HCT116 (cell line): Measurements from ENCODE around the gene EIF2S3B. TPM values are rescaled to one million over a fixed set of nuclear protein-coding genes. Genes with fewer than 3 reads are reported as not detected.

Experiments
- ATAC-seq: fragments of 200-7000 bp; cut with Tn5 transposase; 2 replicates; pipeline ENCODE4 v1.9.1; 2020; ENCODE audit warnings: mild to moderate bottlenecking, moderate library complexity
- BruUV-seq: library from RNA; stranded (reverse); fragments of 400-500 nt; replicated peaks from 2 replicates; lab custom pipeline; 2021; lab: Mats Ljungman, UMichigan
- CTCF ChIA-PET: fragments of 300-600 bp; sonication (Branson Sonifier 250); formaldehyde crosslinking; loops from one replicate; lab custom pipeline; 2021; ENCODE audit warnings: antibody characterized with exemption; lab: Charles Lee
- POLR2A ChIA-PET: fragments of 300-600, 350-600 bp; sonication (Branson Sonifier 250); formaldehyde crosslinking; loops from one replicate; lab custom pipeline; 2021; ENCODE audit warnings: antibody characterized with exemption; lab: Charles Lee
- RAD21 ChIA-PET, 2 experiments: fragments of 300-600 bp; sonication (Branson Sonifier 250); formaldehyde crosslinking; loops; one replicate each; lab custom pipeline; 2023; ENCODE audit warnings: low total read pairs in 2 of 2; ENCODE audit not compliant: uncharacterized antibody in 2 of 2, unreplicated experiment in 2 of 2, low non-redundant PET in 1 of 2; lab: Charles Lee
- DNase-seq: peaks from one replicate; pipeline ENCODE4 v3.0.0-alpha.2; 2010; ENCODE audit warnings: low read depth, low spot score
- H2AFZ ChIP-seq: fragments of 200-600 bp; shearing (Covaris generic), sonication (generic); 2 replicates; pipeline ENCODE4 v1.6.1; 2017; ENCODE audit warnings: low read depth, mixed run types, mixed read lengths, antibody characterized with exemption, low read length; ENCODE audit not compliant: poor library complexity, severe bottlenecking
- H3K27ac ChIP-seq: 2 replicates; pipeline ENCODE4 v1.5.1; 2012; ENCODE audit warnings: low read depth, low read length
- H3K27me3 ChIP-seq: fragments of 200-600 bp; sonication (generic); 2 replicates; pipeline ENCODE4 v1.6.1; 2016; ENCODE audit warnings: mixed run types, low read length, mixed read lengths; ENCODE audit not compliant: insufficient read depth
- H3K36me3 ChIP-seq, 2 experiments: fragments of 200-500 bp in 1 of 2; fragments of 200-600 bp in 1 of 2; sonication (Bioruptor generic) in 1 of 2; sonication (generic) in 1 of 2; 2 replicates each; pipeline versions ENCODE4 v1.5.1 to v1.6.1; 2014 to 2016; ENCODE audit warnings: low read length in 2 of 2, inconsistent platforms in 1 of 2, mixed read lengths in 1 of 2, mixed run types in 1 of 2; ENCODE audit not compliant: insufficient read depth in 2 of 2, control insufficient read depth in 1 of 2
- H3K4me1 ChIP-seq, 2 experiments: fragments of 200-600 bp in 1 of 2; sonication (generic) in 1 of 2; 2 replicates each; pipeline versions ENCODE4 v1.5.1 to v1.6.1; 2012 to 2017; ENCODE audit warnings: low read length in 2 of 2, inconsistent platforms in 1 of 2, mild to moderate bottlenecking in 1 of 2, mixed read lengths in 1 of 2, mixed run types in 1 of 2, moderate library complexity in 1 of 2; ENCODE audit not compliant: insufficient read depth in 2 of 2, control insufficient read depth in 1 of 2
- H3K4me2 ChIP-seq: fragments of 200-600 bp; sonication (generic); 2 replicates; pipeline ENCODE4 v1.6.1; 2017; ENCODE audit warnings: mixed run types, low read length, mixed read lengths
- H3K4me3 ChIP-seq, 2 experiments: fragments of 200-600 bp in 1 of 2; sonication (generic) in 1 of 2; replicated peaks in 1 of 2; 2 replicates each; pipeline ENCODE4 v1.5.1; 2011 to 2016; ENCODE audit warnings: low read length in 2 of 2, control low read depth in 1 of 2, low read depth in 1 of 2, mild to moderate bottlenecking in 1 of 2, mixed read lengths in 1 of 2, mixed run types in 1 of 2
- H3K79me2 ChIP-seq: fragments of 200-600 bp; sonication (generic); 2 replicates; pipeline ENCODE4 v1.6.1; 2017; ENCODE audit warnings: mild to moderate bottlenecking, mixed run types, low read length, moderate library complexity, mixed read lengths; ENCODE audit not compliant: insufficient read depth
- H3K9ac ChIP-seq: fragments of 200-600 bp; sonication (generic); 2 replicates; pipeline ENCODE4 v1.6.1; 2016; ENCODE audit warnings: low read length, mixed read lengths
- H3K9me2 ChIP-seq: fragments of 200-600 bp; sonication (generic), shearing (Covaris generic); 2 replicates; pipeline ENCODE4 v1.6.1; 2017; ENCODE audit warnings: mixed run types, mild to moderate bottlenecking, moderate library complexity; ENCODE audit not compliant: insufficient read depth
- H3K9me3 ChIP-seq, 2 experiments: fragments of 200-500 bp in 1 of 2; fragments of 200-600 bp in 1 of 2; sonication (Bioruptor generic) in 1 of 2; sonication (generic) in 1 of 2; 2 replicates each; pipeline ENCODE4 v1.6.1; 2014 to 2017; ENCODE audit warnings: low read length in 2 of 2, mixed read lengths in 2 of 2, inconsistent platforms in 1 of 2, low read depth in 1 of 2, mild to moderate bottlenecking in 1 of 2, mixed run types in 1 of 2, moderate library complexity in 1 of 2; ENCODE audit not compliant: control insufficient read depth in 1 of 2, insufficient read depth in 1 of 2
- H4K20me1 ChIP-seq: fragments of 200-600 bp; sonication (generic), shearing (Covaris generic); 2 replicates; pipeline ENCODE4 v1.6.1; 2017; ENCODE audit warnings: mixed run types, mild to moderate bottlenecking, moderate library complexity; ENCODE audit not compliant: insufficient read depth
- ATF3 ChIP-seq: IDR thresholded peaks from 2 replicates; pipeline ENCODE4 v1.6.1; 2012
- EGR1 ChIP-seq: IDR thresholded peaks from 2 replicates; pipeline ENCODE4 v1.6.1; 2012; ENCODE audit warnings: low read depth
- ELF1 ChIP-seq: IDR thresholded peaks from 2 replicates; pipeline ENCODE4 v1.6.1; 2012; ENCODE audit warnings: low read depth, borderline replicate concordance
- EZH2phosphoT487 ChIP-seq: fragments of 200-600 bp; IDR thresholded peaks from 2 replicates; pipeline ENCODE4 v1.6.1; 2018; ENCODE audit warnings: antibody characterized with exemption, borderline replicate concordance
- POLR2AphosphoS5 ChIP-seq: IDR thresholded peaks from 2 replicates; pipeline ENCODE4 v1.6.1; 2011; ENCODE audit warnings: mild to moderate bottlenecking, low read depth, low read length, moderate library complexity
- RAD21 ChIP-seq: IDR thresholded peaks from 2 replicates; pipeline ENCODE4 v1.6.1; 2012; ENCODE audit warnings: low read depth, mild to moderate bottlenecking
- REST ChIP-seq: IDR thresholded peaks from 2 replicates; pipeline ENCODE4 v1.6.1; 2012; ENCODE audit warnings: low read depth
- SIN3A ChIP-seq: IDR thresholded peaks from 2 replicates; pipeline ENCODE4 v1.6.1; 2012; ENCODE audit warnings: low read depth
- SP1 ChIP-seq: IDR thresholded peaks from 2 replicates; pipeline ENCODE4 v1.6.1; 2012; ENCODE audit warnings: low read depth
- SRF ChIP-seq: IDR thresholded peaks from 2 replicates; pipeline ENCODE4 v1.6.1; 2012; ENCODE audit warnings: low read depth
- ZNF274 ChIP-seq: fragments of 200-500 bp; sonication (Bioruptor generic); IDR thresholded peaks from 2 replicates; pipeline ENCODE4 v1.6.1; 2014; ENCODE audit warnings: mild to moderate bottlenecking, low read depth, low read length, inconsistent platforms
- intact Hi-C: fragments of 100-400 bp; cut with micrococcal nuclease; formaldehyde crosslinking; loops from 2 replicates; pipeline ENCODE4 v1.10.0; 2022
- total RNA-seq: library from RNA; stranded (reverse); gene quantifications from one replicate; pipeline ENCODE4 v1.2.1, GENCODE V29; 2021; ENCODE audit not compliant: unreplicated experiment

The EIF2S3B gene
- total RNA-seq, 1 experiment from 2014 or later: 1.0 TPM

- no TSS peak for BruUV-seq
- ChIA-PET RAD21 (no interaction called here), CTCF (no interaction called here), POLR2A (no interaction called here)
- Histone ChIP-seq H3K27ac (no peak overlapping the region), H3K36me3 (no peaks in the 10 kb centered on the region), H3K4me3 (no peak overlapping the region), H3K9ac (no peak overlapping the region), H3K9me2 (no peaks in the 10 kb centered on the region), H4K20me1 (no peaks in the 10 kb centered on the region), H3K4me2 (no peak overlapping the region), H3K4me1 (no peaks in the 10 kb centered on the region), H3K79me2 (no peaks in the 10 kb centered on the region), H3K9me3 (0 out of 4 replicates have a peak, but pooled peaks cover 4 to 6% of the 10 kb centered on the region in 2 experiments), H2AFZ (no peak overlapping the region), H3K27me3 (no peaks in the 10 kb centered on the region)
- TF ChIP-seq REST: no peak
- no peak for ATAC-seq
- intact Hi-C loops: loop anchor here (10.0 kb wide), 1 partner anchor 53 kb away; the partner anchor contains the start of gene KLRC4
- DNase-seq: no peak
These were observed 47.9 kb upstream of the EIF2S3B start for GRCh38 chr12:10457760-10458159.

- ChIA-PET CTCF (no interaction called here), RAD21 (no interaction called here), POLR2A (no interaction called here)
- Histone ChIP-seq H3K27ac (no peak overlapping the region), H3K4me2 (no peak overlapping the region), H4K20me1 (no peaks in the 10 kb centered on the region), H3K79me2 (no peaks in the 10 kb centered on the region), H3K36me3 (no peaks in the 10 kb centered on the region), H3K27me3 (no peaks in the 10 kb centered on the region), H3K4me3 (no peak overlapping the region), H3K9ac (no peak overlapping the region), H3K4me1 (no peaks in the 10 kb centered on the region), H2AFZ (no peak overlapping the region), H3K9me2 (no peaks in the 10 kb centered on the region), H3K9me3 (no peaks in the 10 kb centered on the region)
- intact Hi-C loops: no loop called here
- BruUV-seq: no TSS peak
- no peak for TF ChIP-seq ZNF274
- no peak for TF ChIP-seq EGR1
- no peak for TF ChIP-seq ELF1
- TF ChIP-seq EZH2phosphoT487: no peak
- TF ChIP-seq RAD21: no peak
- no peak for TF ChIP-seq SRF
- TF ChIP-seq POLR2AphosphoS5: no peak
- TF ChIP-seq REST: no peak
- TF ChIP-seq SIN3A: no peak
- TF ChIP-seq ATF3: no peak
- no peak for TF ChIP-seq SP1
- ATAC-seq: no peak
- no peak for DNase-seq
These were observed 39.4 kb upstream of the EIF2S3B start for GRCh38 chr12:10466311-10466710.
